ENCODE results near the gene AHNAK.
"Not testable (repeated sequence)": the region's sequence is repeated elsewhere in the genome, so short reads cannot be mapped to it uniquely, and the experiment has no call there.

AHNAK gene

DNA sequence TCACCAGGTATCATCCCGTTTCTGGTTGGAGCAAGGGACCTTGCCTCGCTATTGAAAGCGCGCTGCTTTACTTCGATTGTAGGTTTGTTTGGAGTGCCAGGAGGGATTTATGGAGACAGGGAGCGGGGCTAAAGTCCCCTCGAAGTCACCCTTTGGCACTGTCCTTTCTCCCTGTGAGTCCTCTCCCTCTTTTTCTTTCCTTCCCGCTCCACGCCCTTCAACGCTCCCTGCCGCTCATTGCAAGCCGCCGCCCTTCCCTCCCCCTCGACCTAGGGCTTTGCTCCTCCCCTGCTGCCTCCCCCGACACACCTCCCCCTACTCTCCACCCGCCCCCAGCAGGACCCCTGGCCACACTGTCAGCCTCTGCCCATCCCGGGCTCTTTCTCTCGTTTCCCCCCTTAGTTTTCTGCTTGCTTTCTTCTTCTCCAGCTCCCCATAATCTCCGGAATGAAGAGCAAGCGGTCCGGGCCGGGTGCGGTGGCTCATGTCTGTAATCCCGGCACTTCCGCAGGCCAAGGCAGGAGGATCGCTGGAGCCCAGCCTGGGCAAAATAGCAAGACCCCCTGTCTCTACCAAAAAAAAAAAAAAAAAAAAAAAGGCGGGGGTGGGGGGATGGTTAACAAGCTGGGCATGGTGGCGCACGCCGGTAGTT, 41.0 kb downstream of the AHNAK start:
- no peak for DNase-seq (ENCODE audit: insufficient read length, low spot score)
- TF ChIP-seq POLR2A (IDR thresholded peaks at IDR 0.05; ENCODE audit: low read depth, low read length) = no peak
- no peak for FAIRE-seq

DNA sequence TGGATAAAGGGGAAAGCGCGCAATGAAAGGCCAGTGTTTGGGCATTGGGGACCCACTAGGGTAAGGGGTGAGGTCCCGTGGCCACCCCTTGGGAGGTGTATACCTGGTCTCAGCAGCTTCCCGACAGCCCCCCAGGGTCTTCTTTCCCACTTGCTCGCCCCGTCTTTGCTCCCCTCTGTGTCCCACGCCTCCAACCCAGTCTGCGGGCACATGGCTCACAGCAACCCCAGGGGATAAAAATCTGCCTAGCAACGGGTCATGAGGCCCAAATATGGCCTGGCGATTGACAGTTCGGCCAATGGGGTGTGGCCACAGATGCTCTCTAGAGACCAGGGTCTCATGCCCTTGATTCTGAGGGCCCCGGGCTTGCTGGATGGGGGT, 41.6 kb downstream of the AHNAK start:
- DNase-seq (ENCODE audit: insufficient read length, low spot score) (no peak), FAIRE-seq (no peak)

DNA sequence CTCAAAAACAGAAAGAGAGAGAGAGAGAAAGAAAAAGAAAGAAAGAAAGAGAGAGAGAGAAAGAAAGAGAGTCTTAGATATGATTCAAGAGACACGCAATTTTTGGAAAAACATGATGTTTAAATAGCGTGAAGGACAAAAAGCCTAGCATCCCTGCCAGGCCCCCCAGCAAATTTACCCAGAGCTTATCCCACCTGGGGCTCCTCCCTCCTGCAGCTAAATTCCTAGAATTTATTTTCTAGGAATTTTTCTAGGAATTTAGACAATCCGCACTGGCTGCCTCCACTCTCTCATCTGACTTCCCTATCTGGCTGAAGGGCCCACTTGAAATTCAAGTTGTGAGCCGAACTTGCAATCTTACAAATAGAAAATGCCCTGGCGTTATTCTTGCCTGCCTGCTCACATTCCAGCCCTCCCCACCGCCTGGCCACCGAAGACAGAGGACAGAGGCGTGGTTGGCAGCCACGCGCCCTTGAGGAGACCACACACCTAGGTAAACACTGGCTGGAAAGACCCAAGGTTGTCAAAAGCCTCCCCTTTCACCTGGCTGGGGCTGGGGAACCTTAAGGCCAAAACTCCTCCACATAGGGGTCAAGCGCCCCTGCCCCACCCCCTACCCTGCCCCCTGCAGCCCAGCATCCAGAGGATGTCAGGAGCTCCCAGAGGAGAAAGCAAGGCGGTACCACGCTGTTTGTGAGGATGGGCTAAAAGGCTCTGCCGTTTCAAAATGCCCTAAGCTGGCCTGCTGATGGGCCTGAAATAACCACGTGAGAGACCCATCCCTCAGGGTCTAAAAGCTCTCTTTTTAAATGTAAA, 42.2 kb downstream of the AHNAK start:
- no peak for DNase-seq (ENCODE audit: insufficient read length, low spot score)
- no peak for FAIRE-seq
- TF ChIP-seq POLR2A (IDR thresholded peaks at IDR 0.05; ENCODE audit: low read depth, low read length) = no peak

More for the DNA sequence above, 41.6 kb downstream of the AHNAK start:
- TF ChIP-seq POLR2A (IDR thresholded peaks at IDR 0.05; ENCODE audit: low read depth, low read length) = no peak

DNA sequence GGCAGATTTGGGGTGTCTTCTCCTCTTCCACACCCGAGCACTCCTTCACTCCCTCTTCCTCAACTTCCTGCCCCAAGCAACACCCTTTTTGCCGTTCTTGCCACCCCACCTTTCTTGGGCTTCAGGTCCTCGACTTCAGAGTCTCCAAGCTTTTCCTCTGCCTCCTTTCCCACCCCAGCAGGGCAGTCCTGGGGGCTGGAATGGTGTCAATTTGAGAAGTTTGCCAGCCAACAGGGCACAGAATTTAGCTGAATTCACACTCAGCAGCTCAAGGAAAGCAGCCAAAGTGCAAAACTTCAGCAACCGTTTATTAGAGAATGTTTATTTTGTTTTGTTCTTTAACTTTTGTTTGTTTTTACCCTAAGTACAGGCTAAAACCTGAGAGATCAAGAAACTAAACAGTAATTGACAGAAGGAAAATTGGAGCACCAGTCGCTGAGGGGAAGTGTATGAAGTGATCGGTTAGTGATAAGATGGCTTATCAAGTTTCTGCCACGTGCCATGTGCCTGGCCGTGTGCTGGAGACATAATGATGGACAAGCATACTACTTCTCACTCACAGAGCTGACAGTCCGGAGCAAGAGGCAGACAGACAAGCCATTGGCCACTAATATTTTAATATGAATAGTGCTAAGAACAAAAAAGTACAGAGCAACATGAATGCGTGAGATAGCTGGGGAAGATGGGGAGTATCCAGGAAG, 44.4 kb downstream of the AHNAK start:
- no peak for TF ChIP-seq POLR2A (IDR thresholded peaks at IDR 0.05; ENCODE audit: low read depth, low read length)
- no peak for DNase-seq (ENCODE audit: insufficient read length, low spot score)
- FAIRE-seq = no peak

DNA sequence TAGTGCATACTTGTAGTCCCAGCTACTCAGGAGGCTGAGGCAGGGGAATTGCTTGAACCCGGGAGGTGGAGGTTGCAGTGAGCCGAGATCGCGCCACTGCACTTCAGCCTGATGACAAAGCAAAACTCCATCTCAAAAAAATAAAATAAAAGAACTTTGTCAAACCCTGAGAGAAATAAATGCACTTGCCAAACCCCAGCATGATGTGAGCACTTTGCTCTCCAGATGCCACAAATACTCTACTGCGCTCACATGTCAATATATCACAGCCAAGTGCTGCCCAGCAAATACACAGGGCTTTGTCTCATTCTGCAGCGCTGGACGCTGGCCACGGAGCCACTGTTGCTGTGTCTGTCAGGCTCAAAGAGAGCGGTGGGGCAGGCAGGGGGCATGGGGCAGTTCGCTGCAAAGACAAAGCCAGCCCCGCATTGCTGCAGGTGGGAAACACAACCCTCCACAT, 45.1 kb downstream of the AHNAK start:
- FAIRE-seq = no peak
- DNase-seq (ENCODE audit: insufficient read length, low spot score) = no peak

DNA sequence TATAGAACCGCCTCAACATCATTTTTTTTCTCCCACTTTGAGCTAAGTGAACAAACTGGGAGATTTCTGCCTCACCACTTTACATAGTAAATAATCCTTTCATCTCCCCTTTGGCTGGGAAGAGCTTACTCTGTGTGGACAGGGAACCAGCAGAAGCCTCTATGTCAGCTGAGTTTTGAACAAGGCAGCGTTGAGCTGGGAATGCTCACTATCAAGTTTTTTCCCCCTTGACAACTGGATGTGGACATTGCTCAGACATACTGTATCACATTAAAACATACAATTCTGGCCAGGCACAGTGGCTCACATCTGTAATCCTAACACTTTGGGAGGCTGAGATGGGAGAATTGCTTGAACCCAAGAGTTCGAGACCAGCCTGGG, 46.0 kb downstream of the AHNAK start:
- DNase-seq (ENCODE audit: insufficient read length, low spot score) (no peak), FAIRE-seq (no peak)
- TF ChIP-seq POLR2A (IDR thresholded peaks at IDR 0.05; ENCODE audit: low read depth, low read length) = no peak

More for the DNA sequence above, 45.1 kb downstream of the AHNAK start:
- TF ChIP-seq POLR2A (IDR thresholded peaks at IDR 0.05; ENCODE audit: low read depth, low read length) = no peak

DNA sequence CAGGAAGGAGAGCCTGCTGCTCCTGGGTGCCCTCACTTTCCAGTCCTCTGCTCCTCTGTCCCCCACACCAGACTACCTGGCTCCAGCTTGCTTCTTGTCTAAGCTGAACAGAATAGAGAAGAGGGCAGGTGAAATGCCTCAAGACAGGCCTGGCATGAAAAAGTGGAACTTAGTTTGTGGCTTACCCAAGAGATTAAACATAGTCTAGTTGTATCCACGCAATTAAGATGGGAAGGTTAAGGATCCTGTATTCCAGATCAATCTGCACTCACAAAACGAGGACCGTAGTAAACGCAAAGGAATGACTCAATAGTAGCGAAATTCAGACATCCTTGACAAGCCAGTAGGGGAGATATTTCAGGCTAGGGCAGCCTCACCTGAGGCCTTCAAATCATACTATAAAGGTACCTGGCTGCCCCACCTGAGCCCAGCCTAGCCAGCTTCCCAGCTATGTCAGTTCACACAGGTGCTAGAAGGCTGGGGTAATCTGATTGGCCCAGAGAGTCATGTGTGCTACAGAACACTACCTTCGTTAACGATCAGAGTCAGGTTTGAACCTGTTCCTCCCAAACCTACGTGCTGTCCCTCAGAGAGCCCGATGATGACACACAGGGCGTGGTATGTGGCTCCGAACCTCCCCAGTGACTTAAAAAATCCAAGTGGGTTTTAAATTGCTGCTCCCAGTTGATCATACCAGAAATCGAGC, 46.5 kb downstream of the AHNAK start:
- FAIRE-seq = no peak
- TF ChIP-seq POLR2A (IDR thresholded peaks at IDR 0.05; ENCODE audit: low read depth, low read length) = no peak

DNA sequence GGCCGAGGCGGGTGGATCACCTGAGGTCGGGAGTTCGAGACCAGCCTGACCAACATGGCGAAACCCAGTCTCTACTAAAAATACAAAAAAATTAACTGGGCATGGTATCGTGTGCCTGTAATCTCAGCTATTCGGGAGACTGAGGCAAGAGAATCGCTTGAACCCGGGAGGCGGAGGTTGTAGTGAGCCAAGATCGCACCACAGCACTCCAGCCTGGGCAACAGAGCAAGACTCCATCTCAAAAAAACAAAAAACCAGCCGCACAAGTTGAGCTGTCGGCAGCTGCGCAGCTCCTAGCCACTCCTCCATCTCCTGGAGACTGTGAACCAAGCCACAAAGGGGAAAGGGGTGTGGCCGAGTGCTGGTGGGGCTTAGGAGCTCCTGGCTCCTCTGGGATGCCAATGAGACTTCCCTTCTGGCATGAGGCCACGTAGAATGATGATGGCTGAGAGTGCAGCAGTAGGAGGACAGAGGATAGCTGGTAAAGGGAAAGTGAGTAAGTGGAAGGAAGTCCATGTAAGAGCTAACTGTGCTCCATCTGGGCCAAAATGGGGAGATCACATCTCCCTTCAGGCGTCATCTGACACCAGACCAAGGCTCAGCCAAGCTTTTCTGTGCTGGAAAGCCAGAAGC, 47.2 kb downstream of the AHNAK start:
- FAIRE-seq = not testable (repeated sequence)

More for the DNA sequence above, 46.5 kb downstream of the AHNAK start:
- no peak for DNase-seq (ENCODE audit: insufficient read length, low spot score)

DNA sequence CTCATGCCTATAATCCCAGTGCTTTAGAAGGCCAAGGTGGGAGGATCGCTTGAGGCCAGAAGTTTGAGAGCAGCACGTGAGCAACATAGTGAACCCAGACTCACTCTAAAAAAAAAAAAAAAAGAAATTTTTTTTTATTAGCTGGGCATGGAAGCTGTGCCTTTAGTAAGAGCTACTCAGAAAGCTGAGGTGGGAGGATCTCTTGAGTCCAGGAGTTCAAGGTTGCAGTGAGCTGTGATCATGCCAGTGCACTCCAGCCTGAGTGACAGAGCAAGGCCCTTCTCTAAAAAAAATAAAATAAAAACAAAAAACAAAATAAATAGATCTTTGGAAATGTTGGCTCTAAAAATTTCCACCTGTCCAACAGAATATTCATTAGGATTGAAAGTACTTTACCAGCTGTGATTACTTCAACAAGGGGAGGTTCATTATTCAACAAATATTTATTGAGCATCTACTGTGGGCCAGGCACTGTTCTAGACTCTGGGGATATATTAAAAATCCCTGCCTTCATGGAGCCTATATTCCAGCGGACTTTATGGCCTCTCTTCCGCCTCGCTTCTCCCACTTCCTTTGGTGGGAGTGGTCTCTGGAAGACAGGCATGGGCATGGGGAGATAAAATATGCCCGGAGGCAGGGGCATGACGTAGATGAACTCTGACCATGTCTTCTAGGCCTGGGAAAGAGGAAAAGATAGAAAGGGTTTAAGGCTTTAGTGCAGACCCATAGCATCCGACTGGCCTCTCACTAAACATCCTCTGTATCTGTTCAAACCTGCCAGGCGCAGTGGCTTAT, 47.9 kb downstream of the AHNAK start:
- FAIRE-seq (no peak), DNase-seq (ENCODE audit: insufficient read length, low spot score) (no peak)
- no peak for TF ChIP-seq POLR2A (IDR thresholded peaks at IDR 0.05; ENCODE audit: low read depth, low read length)

More for the DNA sequence above, 47.2 kb downstream of the AHNAK start:
- DNase-seq (ENCODE audit: insufficient read length, low spot score) = peak; percentile 40

DNA sequence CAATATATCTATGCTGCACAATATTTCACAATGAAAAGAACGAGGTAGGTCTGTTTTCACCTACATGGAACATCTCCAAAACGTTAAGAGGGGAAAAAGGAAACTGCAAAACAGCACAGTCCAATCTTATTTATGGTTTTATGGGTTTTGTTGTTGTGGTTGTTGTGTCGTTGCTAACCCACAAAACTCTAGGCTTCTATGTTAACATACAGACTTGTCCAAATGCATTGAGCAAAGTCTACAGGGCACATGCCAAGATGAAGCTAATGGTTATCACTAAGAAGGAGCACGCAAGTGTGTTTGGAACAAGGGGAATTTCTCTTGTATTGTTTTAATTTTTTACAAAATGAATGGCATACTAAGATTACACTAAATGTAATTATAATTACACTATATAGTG, 48.6 kb downstream of the AHNAK start:
- TF ChIP-seq POLR2A (IDR thresholded peaks at IDR 0.05; ENCODE audit: low read depth, low read length) = no peak
- DNase-seq (ENCODE audit: insufficient read length, low spot score) = no peak
- FAIRE-seq = no peak

DNA sequence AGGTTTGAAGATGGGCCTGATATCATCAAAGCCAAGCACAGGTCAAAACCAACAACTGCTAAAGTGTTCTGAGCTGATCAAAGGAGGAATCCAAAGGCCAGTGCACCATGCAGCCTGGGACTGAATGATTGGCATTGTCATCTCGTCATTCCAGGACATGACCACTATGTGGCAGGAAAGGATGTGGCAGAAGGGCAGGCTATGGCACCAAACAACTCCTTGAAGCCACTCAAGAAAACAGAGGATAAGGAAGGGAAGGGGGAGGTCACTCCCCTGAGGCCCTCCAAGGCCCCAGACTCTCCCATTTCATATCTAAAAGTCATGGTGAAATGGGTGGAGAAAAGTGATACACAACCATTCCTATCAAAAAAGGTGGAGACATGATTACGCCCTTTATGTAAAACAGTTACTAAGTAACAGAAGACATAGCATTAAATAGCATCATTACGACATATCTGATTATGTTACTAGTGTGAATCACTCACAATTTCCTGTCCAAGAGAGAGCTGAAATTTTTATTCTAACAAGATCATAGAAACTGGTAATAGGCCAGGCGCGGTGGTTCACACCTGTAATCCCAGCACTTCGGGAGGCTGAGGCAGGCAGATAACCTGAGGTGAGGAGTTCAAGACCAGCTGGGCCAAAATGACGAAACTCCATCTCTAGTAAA, 49.3 kb downstream of the AHNAK start:
- FAIRE-seq (no peak), DNase-seq (ENCODE audit: insufficient read length, low spot score) (no peak)
- no peak for TF ChIP-seq POLR2A (IDR thresholded peaks at IDR 0.05; ENCODE audit: low read depth, low read length)

DNA sequence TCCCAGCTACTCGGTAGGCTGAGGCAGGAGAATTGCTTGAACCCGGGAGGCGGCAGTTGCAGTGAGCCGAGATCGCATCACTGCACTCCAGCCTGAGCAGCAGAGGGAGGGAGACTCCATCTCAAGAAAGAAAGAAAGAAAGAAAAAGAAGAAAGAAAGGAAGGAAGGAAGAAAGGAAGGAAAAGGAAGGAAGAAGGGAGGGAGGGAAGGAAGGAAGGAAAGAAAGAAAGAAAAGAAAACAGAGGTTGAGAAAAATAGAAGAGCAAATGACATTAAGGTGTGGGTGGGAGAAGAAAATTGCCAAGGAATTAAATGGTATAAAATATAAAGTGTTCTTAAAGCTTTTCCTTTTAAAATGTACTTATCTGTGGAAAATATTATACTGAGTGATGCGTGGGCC, 49.9 kb downstream of the AHNAK start:
- TF ChIP-seq POLR2A (IDR thresholded peaks at IDR 0.05; ENCODE audit: low read depth, low read length) = no peak
- no peak for DNase-seq (ENCODE audit: insufficient read length, low spot score)
- FAIRE-seq = no peak

Measured in H54 (cell line).